GM20000 (cell line): ENCODE data around the gene ARL5B.

ENCODE experiments used
- DNase-seq: peaks from one replicate; pipeline ENCODE4 v3.0.0; 2012; ENCODE audit warnings: low spot score
- TF ChIP-seq, protein P1 (sequence below): IDR thresholded peaks from 2 replicates; pipeline ENCODE4 v1.5.1; 2012; ENCODE audit warnings: mild to moderate bottlenecking, control low read depth; ENCODE audit errors: extremely low read depth, missing control alignments

The ARL5B gene

DNA sequence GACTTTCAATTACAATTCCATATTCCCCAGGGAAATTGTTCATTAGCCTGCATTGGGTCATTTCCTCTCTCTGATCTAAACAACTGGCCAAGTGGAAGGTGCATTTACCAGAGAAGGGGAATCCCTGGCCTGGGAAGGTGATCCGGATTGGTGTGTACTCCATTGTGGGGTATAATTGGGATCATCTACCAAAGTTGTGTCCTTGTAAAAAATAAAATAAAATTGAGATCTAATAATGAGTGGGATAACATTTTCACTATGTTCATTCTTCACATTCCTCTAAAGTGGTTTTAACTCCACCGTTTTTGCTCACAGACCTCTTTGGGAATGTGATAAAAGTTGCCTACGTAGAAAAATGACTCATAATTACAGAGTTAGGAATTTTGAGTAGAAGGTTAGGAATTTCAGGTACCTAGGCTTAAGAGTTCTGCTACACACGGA is 22.8 kb downstream of the ARL5B start:
- TF ChIP-seq, protein P1, sequence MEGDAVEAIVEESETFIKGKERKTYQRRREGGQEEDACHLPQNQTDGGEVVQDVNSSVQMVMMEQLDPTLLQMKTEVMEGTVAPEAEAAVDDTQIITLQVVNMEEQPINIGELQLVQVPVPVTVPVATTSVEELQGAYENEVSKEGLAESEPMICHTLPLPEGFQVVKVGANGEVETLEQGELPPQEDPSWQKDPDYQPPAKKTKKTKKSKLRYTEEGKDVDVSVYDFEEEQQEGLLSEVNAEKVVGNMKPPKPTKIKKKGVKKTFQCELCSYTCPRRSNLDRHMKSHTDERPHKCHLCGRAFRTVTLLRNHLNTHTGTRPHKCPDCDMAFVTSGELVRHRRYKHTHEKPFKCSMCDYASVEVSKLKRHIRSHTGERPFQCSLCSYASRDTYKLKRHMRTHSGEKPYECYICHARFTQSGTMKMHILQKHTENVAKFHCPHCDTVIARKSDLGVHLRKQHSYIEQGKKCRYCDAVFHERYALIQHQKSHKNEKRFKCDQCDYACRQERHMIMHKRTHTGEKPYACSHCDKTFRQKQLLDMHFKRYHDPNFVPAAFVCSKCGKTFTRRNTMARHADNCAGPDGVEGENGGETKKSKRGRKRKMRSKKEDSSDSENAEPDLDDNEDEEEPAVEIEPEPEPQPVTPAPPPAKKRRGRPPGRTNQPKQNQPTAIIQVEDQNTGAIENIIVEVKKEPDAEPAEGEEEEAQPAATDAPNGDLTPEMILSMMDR = no peak
- no peak for DNase-seq

GRCh38 chr10:18683427-18683826 is 24.2 kb downstream of the ARL5B start:
- TF ChIP-seq, protein P1 = no peak
- no peak for DNase-seq

DNA sequence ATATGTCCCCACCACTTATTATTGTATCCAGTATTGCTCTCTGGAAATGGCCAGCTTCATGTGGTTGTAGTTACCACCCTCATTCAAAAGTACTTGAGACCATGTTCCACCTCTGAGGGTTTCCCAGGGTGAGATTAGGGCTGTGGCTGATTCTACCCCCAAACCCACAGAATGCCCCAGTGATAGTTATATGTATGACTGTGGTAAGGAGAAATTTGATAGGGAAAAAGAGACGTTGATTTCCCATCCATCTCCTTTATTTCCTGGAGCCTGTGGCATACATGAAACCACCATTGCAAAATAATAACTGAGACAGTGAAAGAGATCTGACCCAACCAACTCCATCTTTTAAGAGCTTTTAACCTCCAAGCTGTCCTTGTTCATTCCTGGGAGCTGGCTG is 25.2 kb downstream of the ARL5B start:
- no peak for DNase-seq
- TF ChIP-seq, protein P1 = no peak

DNA sequence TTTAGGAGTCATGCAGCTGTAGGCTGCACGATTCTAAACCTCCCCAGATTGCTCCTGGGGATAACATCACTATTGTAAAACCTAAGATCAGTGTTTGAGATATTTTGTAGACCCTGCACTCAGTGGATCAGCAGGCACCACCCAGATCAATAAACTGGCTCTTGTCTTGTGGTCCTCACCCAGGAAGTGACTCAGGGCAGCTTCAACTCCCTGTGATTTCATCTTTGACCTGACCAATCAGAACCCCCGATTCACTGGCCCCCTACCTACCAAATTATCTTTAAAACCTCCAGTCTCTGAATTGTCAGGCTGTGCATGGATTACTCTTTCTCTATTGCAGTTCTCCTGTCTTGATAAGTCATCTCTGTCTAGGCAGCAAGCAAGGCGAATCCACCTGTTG is 25.7 kb downstream of the ARL5B start:
- TF ChIP-seq, protein P1 = no peak
- DNase-seq = no peak

GRCh38 chr10:18685555-18685954 is 26.3 kb downstream of the ARL5B start:
- no peak for DNase-seq
- TF ChIP-seq, protein P1 = no peak

DNA sequence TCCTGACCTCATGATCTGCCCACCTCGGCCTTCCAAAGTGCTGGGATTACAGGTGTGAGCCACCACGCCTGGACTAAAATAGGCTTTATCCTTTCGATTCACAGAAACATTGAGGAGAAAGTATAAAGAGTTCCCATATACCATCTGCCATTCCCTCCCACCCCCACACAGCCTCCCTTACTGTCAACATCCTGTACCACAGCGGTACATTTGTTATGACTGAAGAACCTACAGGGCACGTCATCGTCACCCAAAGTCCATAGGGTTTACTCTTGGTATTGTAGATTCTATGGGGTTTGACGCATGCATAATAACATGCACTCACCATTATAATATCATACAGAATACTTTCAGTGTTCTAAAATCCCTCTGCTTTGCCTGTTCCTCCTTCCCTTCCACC is 28.0 kb downstream of the ARL5B start:
- no peak for DNase-seq
- TF ChIP-seq, protein P1 = no peak

DNA sequence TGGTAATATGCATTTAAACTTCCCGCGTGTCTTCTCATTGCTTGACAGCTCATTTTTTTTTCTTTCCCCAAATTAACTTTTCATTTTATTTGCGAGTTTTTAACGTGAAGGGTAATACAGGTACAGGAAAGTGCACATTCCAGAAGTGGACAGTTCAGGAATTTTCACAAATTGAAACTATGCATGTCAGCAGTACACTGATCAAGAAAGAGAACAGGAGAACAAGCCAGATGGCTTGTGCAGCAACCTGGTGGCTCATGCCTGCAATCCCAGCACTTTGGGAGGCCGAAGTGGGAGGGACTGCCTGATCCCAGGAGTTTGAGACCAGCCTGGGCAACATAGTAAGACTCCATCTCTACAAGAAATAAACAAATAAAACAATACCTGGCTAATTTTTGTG is 28.5 kb downstream of the ARL5B start:
- TF ChIP-seq, protein P1 = no peak
- DNase-seq = no peak
